Kidney (tissue), 14 donors: Measurements from ENCODE around the gene DDX54. TPM values are rescaled to one million over a fixed set of nuclear protein-coding genes. Genes with fewer than 3 reads are reported as not detected.

ENCODE experiments used
- DNase-seq, 5 donors: peaks; one replicate each; pipeline ENCODE4 v3.0.0-alpha.2; 2013 to 2020
- FAIRE-seq: peaks from 2 replicates; lab custom pipeline; 2012; peaks lifted over from hg19 to GRCh38; lab: Jason Lieb, UNC
- H3K27ac ChIP-seq, 2 donors: one replicate each; pipeline ENCODE4 v1.7.0; 2013; ENCODE audit warnings: low read depth in 2 of 2, low read length in 2 of 2, inconsistent platforms in 1 of 2
- H3K27me3 ChIP-seq: one replicate; pipeline ENCODE4 v1.7.1; 2013; ENCODE audit warnings: low read length, inconsistent platforms; ENCODE audit not compliant: control insufficient read depth, insufficient read depth
- H3K36me3 ChIP-seq, 3 donors: one replicate each; pipeline versions ENCODE4 v1.7.0 to v1.7.1; 2013; ENCODE audit warnings: low read length in 3 of 3, control low read depth in 1 of 3, inconsistent platforms in 1 of 3; ENCODE audit not compliant: insufficient read depth in 3 of 3, control insufficient read depth in 2 of 3
- H3K4me1 ChIP-seq, 3 donors: one replicate each; pipeline versions ENCODE4 v1.7.0 to v1.7.1; 2013; ENCODE audit warnings: low read length in 3 of 3, inconsistent platforms in 1 of 3, low read depth in 1 of 3; ENCODE audit not compliant: control insufficient read depth in 2 of 3, insufficient read depth in 2 of 3
- H3K4me3 ChIP-seq, 3 donors: one replicate each; pipeline versions ENCODE4 v1.7.0 to v1.8.1; 2013; ENCODE audit warnings: low read length in 3 of 3, control low read depth in 1 of 3, inconsistent platforms in 1 of 3
- H3K9ac ChIP-seq, 3 donors: one replicate each; pipeline versions ENCODE4 v1.7.0 to v1.7.1; 2013; ENCODE audit warnings: low read length in 3 of 3, control low read depth in 1 of 3, inconsistent platforms in 1 of 3
- H3K9me3 ChIP-seq, 3 donors: one replicate each; pipeline versions ENCODE4 v1.7.0 to v1.7.1; 2013; ENCODE audit warnings: low read length in 3 of 3, control low read depth in 1 of 3, inconsistent platforms in 1 of 3; ENCODE audit not compliant: control insufficient read depth in 2 of 3, insufficient read depth in 1 of 3
- intact Hi-C: fragments of 100-400 bp; cut with DNase I; formaldehyde crosslinking; loops from one replicate; pipeline ENCODE4 v1.11.1; 2022
- polyA plus RNA-seq: library from polyadenylated mRNA; stranded (reverse); fragments of 350-450 nt; fragmentation: Illumina TruSeq; extraction: RNeasy Lipid Tissue Mini Kit (QIAGEN cat#74804); gene quantifications from one replicate; pipeline ENCODE4 v1.2.3, GENCODE V29; 2014; ENCODE audit warnings: low read depth, low replicate concordance; ENCODE audit not compliant: insufficient read depth
- total RNA-seq: library from RNA; stranded (reverse); fragmentation: NEBNext Ultra II Directional; extraction: Animal tissue kit (Norgen Biotek cat#: 25700); gene quantifications from one replicate; pipeline ENCODE4 v1.2.1, GENCODE V29; 2021
- TF ChIP-seq, protein P1 (sequence below): IDR thresholded peaks from 3 replicates; pipeline ENCODE4 v1.5.1; 2012; ENCODE audit warnings: mild to moderate bottlenecking, moderate library complexity, borderline replicate concordance; ENCODE audit not compliant: insufficient read depth; ENCODE audit errors: extremely low read depth
- donor health status: control.
- donor health status: control.
- donor health status: control.
- donor health status: control.
- donor health status: control.
- donor health status: DM: yes; HTN: yes; CAD: no.
- donor health status: Normal renal cell carcinoma (clear cell type).

DDX54 gene
- total and polyA plus RNA-seq, 2 donors from 2014 or later: 55.4 to 62.0 TPM

GRCh38 chr12:113197518-113198077 is 12.3 kb upstream of the DDX54 start:
- intact Hi-C loops: no loop called here
- no peak overlapping the region for H3K27ac ChIP-seq
- FAIRE-seq (no peak), DNase-seq (peak in 1 of 5 donors; percentile 18)
- no peak overlapping the region for H3K9ac ChIP-seq
- TF ChIP-seq, protein P1, sequence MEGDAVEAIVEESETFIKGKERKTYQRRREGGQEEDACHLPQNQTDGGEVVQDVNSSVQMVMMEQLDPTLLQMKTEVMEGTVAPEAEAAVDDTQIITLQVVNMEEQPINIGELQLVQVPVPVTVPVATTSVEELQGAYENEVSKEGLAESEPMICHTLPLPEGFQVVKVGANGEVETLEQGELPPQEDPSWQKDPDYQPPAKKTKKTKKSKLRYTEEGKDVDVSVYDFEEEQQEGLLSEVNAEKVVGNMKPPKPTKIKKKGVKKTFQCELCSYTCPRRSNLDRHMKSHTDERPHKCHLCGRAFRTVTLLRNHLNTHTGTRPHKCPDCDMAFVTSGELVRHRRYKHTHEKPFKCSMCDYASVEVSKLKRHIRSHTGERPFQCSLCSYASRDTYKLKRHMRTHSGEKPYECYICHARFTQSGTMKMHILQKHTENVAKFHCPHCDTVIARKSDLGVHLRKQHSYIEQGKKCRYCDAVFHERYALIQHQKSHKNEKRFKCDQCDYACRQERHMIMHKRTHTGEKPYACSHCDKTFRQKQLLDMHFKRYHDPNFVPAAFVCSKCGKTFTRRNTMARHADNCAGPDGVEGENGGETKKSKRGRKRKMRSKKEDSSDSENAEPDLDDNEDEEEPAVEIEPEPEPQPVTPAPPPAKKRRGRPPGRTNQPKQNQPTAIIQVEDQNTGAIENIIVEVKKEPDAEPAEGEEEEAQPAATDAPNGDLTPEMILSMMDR: no peak
- H3K9me3 ChIP-seq: no peaks in the 10 kb centered on the region
- H3K36me3 ChIP-seq: no peaks in the 10 kb centered on the region
- H3K27me3 ChIP-seq: no peaks in the 10 kb centered on the region
- H3K4me1 ChIP-seq: peaks cover 0 to 6% (median 3%) of the 10 kb centered on the region in 3 donors
- no peak overlapping the region for H3K4me3 ChIP-seq

DNA sequence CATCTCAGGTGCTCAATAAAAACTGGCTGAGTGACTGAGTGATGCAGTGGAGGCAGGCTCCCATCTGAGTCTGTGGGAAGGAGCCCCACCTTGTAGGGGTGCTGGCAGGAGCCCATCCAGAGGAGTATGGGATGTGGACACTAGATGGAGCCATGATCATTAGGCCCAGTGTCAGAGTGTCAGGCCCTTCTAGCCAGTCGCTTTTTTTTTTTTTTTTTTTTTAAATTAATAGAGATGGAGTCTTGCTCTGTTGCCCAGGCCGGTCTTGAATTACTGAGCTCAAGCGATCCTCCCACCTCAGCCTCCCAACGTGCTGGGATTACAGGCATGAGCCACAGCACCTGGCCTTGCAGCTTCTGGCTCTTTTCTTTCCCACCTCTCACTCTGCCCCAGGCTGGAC is 11.7 kb upstream of the DDX54 start:
- FAIRE-seq (no peak), DNase-seq (peak; percentile 70 to 86 (median 75))
- no peaks in the 10 kb centered on the region for H3K27me3 ChIP-seq
- H3K4me1 ChIP-seq: peaks cover 0 to 6% (median 3%) of the 10 kb centered on the region in 3 donors
- no peak overlapping the region for H3K27ac ChIP-seq
- H3K36me3 ChIP-seq: peaks cover 0 to 2% (median 0%) of the 10 kb centered on the region in 3 donors
- no peaks in the 10 kb centered on the region for H3K9me3 ChIP-seq
- no peak overlapping the region for H3K4me3 ChIP-seq
- TF ChIP-seq, protein P1: peak; percentile 81
- intact Hi-C loops: no loop called here
- no peak overlapping the region for H3K9ac ChIP-seq

- peaks cover 0 to 7% (median 2%) of the 10 kb centered on the region in 3 donors for H3K36me3 ChIP-seq
- H3K9ac ChIP-seq: no peak overlapping the region
- no peaks in the 10 kb centered on the region for H3K9me3 ChIP-seq
- intact Hi-C loops: no loop called here
- no peak for FAIRE-seq
- no peaks in the 10 kb centered on the region for H3K27me3 ChIP-seq
- H3K4me3 ChIP-seq: no peak overlapping the region
- TF ChIP-seq, protein P1: no peak
- no peak overlapping the region for H3K27ac ChIP-seq
- DNase-seq: peak in 1 of 5 donors; percentile 54
- peaks cover 0 to 6% (median 3%) of the 10 kb centered on the region in 3 donors for H3K4me1 ChIP-seq
Observed at GRCh38 chr12:113196582-113196981, 11.3 kb upstream of the DDX54 start.
